Spleen (tissue), 11 donors: Measurements from ENCODE around the gene CORO1A. TPM values are rescaled to one million over a fixed set of nuclear protein-coding genes. Genes with fewer than 3 reads are reported as not detected.
"Not testable (repeated sequence)": the region's sequence is repeated elsewhere in the genome, so short reads cannot be mapped to it uniquely, and the experiment has no call there.

Experiments used
- DNase-seq: peaks from one replicate; pipeline ENCODE4 v3.0.0-alpha.2; 2020
- H3K27ac ChIP-seq, 8 donors: fragments of 200-600 bp; sonication (generic) in 7 of 8; 1 replicate in 4 of 8; 2 replicates in 4 of 8; pipeline versions ENCODE4 v1.5.0 to v1.8.0; 2016 to 2021; ENCODE audit warnings: inconsistent platforms in 4 of 8, mild to moderate bottlenecking in 4 of 8, moderate library complexity in 1 of 8
- H3K27me3 ChIP-seq, 7 donors: fragments of 200-600 bp; sonication (generic) in 6 of 7; replicated peaks in 1 of 7; 1 replicate in 4 of 7; 2 replicates in 3 of 7; pipeline versions ENCODE4 v1.5.0 to v1.8.0; 2016 to 2021; ENCODE audit warnings: inconsistent platforms in 3 of 7, mild to moderate bottlenecking in 1 of 7
- H3K36me3 ChIP-seq, 6 donors: fragments of 200-600 bp; sonication (generic) in 5 of 6; 1 replicate in 4 of 6; 2 replicates in 2 of 6; pipeline versions ENCODE4 v1.5.0 to v1.8.0; 2016 to 2021; ENCODE audit warnings: inconsistent platforms in 2 of 6
- H3K4me1 ChIP-seq, 6 donors: fragments of 200-600 bp; sonication (generic) in 5 of 6; 1 replicate in 3 of 6; 2 replicates in 3 of 6; pipeline versions ENCODE4 v1.5.0 to v1.8.0; 2016 to 2021; ENCODE audit warnings: inconsistent platforms in 3 of 6
- H3K4me3 ChIP-seq, 8 donors: fragments of 200-600 bp; sonication (generic) in 7 of 8; 1 replicate in 4 of 8; 2 replicates in 4 of 8; pipeline versions ENCODE4 v1.5.0 to v1.8.0; 2016 to 2021; ENCODE audit warnings: inconsistent platforms in 4 of 8, mild to moderate bottlenecking in 4 of 8, moderate library complexity in 2 of 8
- H3K9me3 ChIP-seq, 8 donors: fragments of 200-600 bp; sonication (generic) in 7 of 8; 1 replicate in 4 of 8; 2 replicates in 4 of 8; pipeline versions ENCODE4 v1.5.0 to v1.8.0; 2016 to 2021; ENCODE audit warnings: inconsistent platforms in 4 of 8
- WGBS, 5 donors: extraction: QIAGEN DNeasy Blood & Tissue Kit in 3 of 5; methylation state at CpG; one replicate each; pipeline versions ENCODE4 v1.1.5 to v1.1.7; 2013 to 2018; 5-methylcytosine and 5-hydroxymethylcytosine counted together
- intact Hi-C: fragments of 100-400 bp; cut with DNase I; formaldehyde crosslinking; loops from one replicate; pipeline ENCODE4 v1.15.0; 2023; ENCODE audit warnings: low total_unique reads
- polyA plus RNA-seq, 3 donors: library from polyadenylated mRNA; stranded (reverse); fragments of 200-250 nt; gene quantifications; one replicate each; pipeline ENCODE4 v1.2.1, GENCODE V29; 2013
- small RNA-seq, 4 donors: library from RNA; depleted of rRNA; stranded (forward); fragments of <200 nt; gene quantifications; one replicate each; pipeline ENCODE3, GENCODE V24; 2016
- total RNA-seq, 7 donors: library from RNA; depleted of rRNA in 3 of 7; stranded (reverse); fragments of >200 nt in 3 of 7; fragmentation: NEBNext Ultra II Directional in 4 of 7; extraction: Animal tissue kit (Norgen Biotek cat#: 25700) in 4 of 7; gene quantifications; one replicate each; pipeline versions ENCODE4 v1.1.0 to v1.2.1, GENCODE V29; 2016 to 2021
- donor health status: healthy with polysubstance abuse.
- donor health status: DM: no; HTN: no; CAD: no; lungs with moderate emphysema.
- donor health status: DM: no; HTN: no; CAD: no.
- donor health status: Bipolar disorder and iron deficiency.
- donor health status: healthy.
- donor health status: DM: no; HTN: no; CAD: no.
- donor health status: DM: yes; HTN: yes; CAD: no.

The CORO1A gene
- total and polyA plus RNA-seq, 10 donors, result 346 to 757 (median 537) TPM

DNA sequence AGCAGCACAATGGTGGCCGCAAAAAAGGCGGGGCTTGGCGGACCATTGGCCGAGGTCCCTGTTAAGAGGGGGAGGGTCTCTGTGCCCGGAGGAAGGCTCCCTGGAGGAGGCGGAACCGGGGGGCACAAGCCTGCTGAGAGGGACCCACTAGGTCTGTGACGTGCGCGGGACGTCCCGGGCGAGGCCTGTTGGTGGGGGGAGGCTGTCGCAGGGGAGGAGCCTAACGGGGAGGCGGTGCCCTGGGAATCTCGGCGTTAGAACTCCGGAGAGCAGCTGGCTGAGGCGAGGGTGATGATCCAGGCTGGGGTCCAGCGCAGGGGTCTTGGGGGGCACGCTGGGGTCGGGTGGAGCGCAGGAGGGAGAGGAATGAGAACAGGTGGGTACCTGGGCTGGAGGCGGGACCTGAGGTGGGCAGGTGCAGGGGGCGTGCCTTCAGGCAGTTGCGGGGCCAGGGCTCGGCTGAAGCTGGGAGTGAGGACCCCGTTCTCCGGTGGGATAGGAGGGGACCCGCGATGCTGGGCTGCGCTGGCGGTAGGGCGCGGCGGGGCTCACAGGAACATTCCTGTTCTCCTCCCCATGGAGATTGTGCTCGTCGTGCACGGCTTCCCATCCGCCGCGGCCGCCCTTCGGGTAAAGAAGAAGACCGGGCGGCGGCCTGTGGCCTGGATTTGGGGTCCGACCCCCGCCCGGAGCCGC is 22.3 kb downstream of the CORO1A start:
- H3K27ac ChIP-seq, H3K4me1 ChIP-seq, H3K9me3 ChIP-seq, H3K27me3 ChIP-seq, H3K36me3 ChIP-seq, intact Hi-C loops: not testable (repeated sequence)
- 0 to 2% (median 1%) methylated on average over 13 to 19 of the region's 52 CpGs for WGBS, 5 donors
- H3K4me3 ChIP-seq, result peak overlapping the region; percentile 30 to 66 (median 46)
- peak; percentile 74 for DNase-seq

- intact Hi-C loops, H3K4me1 ChIP-seq, DNase-seq, H3K27me3 ChIP-seq, H3K36me3 ChIP-seq, H3K27ac ChIP-seq, H3K9me3 ChIP-seq: not testable (repeated sequence)
- no CpG with 5 or more reads among the region's 33 CpGs for WGBS, 5 donors
- H3K4me3 ChIP-seq, result peak overlapping the region in 7 of 8 donors; percentile 40 to 66 (median 48)
Observed at GRCh38 chr16:30206252-30206651, 22.9 kb downstream of the CORO1A start.

GRCh38 chr16:30207063-30207704 is 23.8 kb downstream of the CORO1A start:
- H3K27me3 ChIP-seq, intact Hi-C loops, H3K36me3 ChIP-seq, DNase-seq, H3K4me1 ChIP-seq, H3K4me3 ChIP-seq, H3K9me3 ChIP-seq, H3K27ac ChIP-seq: not testable (repeated sequence)
- 17 to 33% (median 24%) methylated on average over 1 to 2 of the region's 9 CpGs; no CpG with 5 or more reads in 1 of the 5 donors for WGBS, 5 donors

DNA sequence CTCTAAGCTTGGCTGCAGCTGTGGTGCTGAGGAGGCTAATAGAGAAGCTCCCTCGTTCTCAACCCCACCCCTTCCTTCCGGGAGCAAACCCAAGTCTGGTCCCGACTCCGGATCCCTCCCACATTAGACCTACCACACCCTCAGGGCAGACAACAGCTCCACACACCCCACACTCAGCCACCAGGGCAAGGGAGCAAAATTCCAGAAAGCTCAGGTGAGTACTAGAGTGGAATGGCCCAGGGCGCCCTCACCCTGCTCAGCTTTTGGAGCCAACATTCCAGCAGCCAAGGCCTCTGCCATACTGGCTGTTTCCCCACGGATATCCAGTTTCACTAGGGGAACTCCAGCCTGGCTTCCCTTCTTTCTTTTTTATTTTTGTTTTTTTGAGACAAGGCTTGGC is 25.6 kb downstream of the CORO1A start:
- intact Hi-C loops, H3K36me3 ChIP-seq, H3K4me1 ChIP-seq, H3K4me3 ChIP-seq, H3K27me3 ChIP-seq, H3K9me3 ChIP-seq: not testable (repeated sequence)
- peak overlapping the region in 1 of 8 donors; percentile 43 for H3K27ac ChIP-seq
- peak; percentile 82 for DNase-seq
- WGBS, 5 donors, result 10 to 16% (median 13%) methylated on average over 4 of the region's 6 CpGs; no CpG with 5 or more reads in 1 of the 5 donors

DNA sequence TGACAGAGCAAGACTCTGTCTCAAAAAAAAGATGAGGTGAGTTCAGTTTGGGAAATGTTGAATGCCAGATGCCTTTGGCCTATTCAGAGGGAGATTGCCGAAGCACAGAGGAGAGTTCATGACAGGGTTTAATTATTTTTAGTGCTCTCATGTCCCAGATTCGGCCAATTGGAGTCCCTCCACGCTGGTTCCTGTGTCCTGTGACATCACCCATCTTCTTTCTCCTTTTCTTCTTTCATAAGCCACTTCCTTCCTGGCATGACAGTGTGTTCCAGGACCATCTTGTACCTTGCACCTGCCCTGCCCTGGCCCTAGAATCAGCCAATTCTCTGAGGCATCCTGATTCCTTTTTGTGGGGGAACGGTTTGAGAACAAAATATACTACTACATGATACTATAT is 28.0 kb downstream of the CORO1A start:
- H3K36me3 ChIP-seq, H3K4me3 ChIP-seq, H3K4me1 ChIP-seq, DNase-seq, intact Hi-C loops, H3K9me3 ChIP-seq, H3K27ac ChIP-seq, H3K27me3 ChIP-seq: not testable (repeated sequence)
- WGBS, 5 donors, result no CpG with 5 or more reads among the region's 4 CpGs

GRCh38 chr16:30217082-30217481 is 33.7 kb downstream of the CORO1A start:
- DNase-seq, result peak; percentile 41
- H3K36me3 ChIP-seq, H3K27me3 ChIP-seq, H3K9me3 ChIP-seq, H3K4me3 ChIP-seq, H3K27ac ChIP-seq, intact Hi-C loops, H3K4me1 ChIP-seq: not testable (repeated sequence)
- 55 to 100% (median 80%) methylated on average over 1 to 3 of the region's 5 CpGs; no CpG with 5 or more reads in 1 of the 5 donors for WGBS, 5 donors

Small RNA genes lying within 50 kb of the gene (small RNA-seq; reads per million reads assigned to genes)
- 0 reads per million in 4 donors for gene AC106782.4

Other genes with a start within 250 kb of the CORO1A start
- 100 to 1,000 TPM in 5 of 7 donors, 10 to 100 TPM in 2; 89.3 to 135 (median 107) TPM for gene TMEM219, start 221.5 kb upstream of the CORO1A start, total RNA-seq
- gene TMEM219, start 221.5 kb upstream of the CORO1A start, polyA plus RNA-seq, result 100 to 1,000 TPM; 144 to 191 (median 155) TPM
- gene TAOK2, start 209.7 kb upstream of the CORO1A start, total RNA-seq, result 10 to 100 TPM; 60.0 to 96.5 (median 78.6) TPM
- 10 to 100 TPM; 13.2 to 52.0 (median 18.5) TPM for gene TAOK2, start 209.7 kb upstream of the CORO1A start, polyA plus RNA-seq
- 10 to 100 TPM in 6 of 7 donors, 1 to 10 TPM in 1; 10.0 to 17.7 (median 13.4) TPM for gene HIRIP3, start 188.0 kb upstream of the CORO1A start, total RNA-seq
- gene HIRIP3, start 188.0 kb upstream of the CORO1A start, polyA plus RNA-seq, result 10 to 100 TPM; 12.5 to 16.1 (median 15.5) TPM
- gene INO80E, start 187.4 kb upstream of the CORO1A start, total RNA-seq, result 10 to 100 TPM; 62.6 to 89.5 (median 72.6) TPM
- 10 to 100 TPM; 47.9 to 93.3 (median 57.1) TPM for gene INO80E, start 187.4 kb upstream of the CORO1A start, polyA plus RNA-seq
- gene DOC2A, start 172.6 kb upstream of the CORO1A start, total RNA-seq, result 1 to 10 TPM in 6 of 7 donors, under 1 TPM in 1; 0.74 to 4.2 (median 2.5) TPM
- gene DOC2A, start 172.6 kb upstream of the CORO1A start, polyA plus RNA-seq, result 1 to 10 TPM; 2.0 to 4.8 (median 2.3) TPM
- gene C16orf92, start 160.4 kb upstream of the CORO1A start, total RNA-seq, result not detected
- gene C16orf92, start 160.4 kb upstream of the CORO1A start, polyA plus RNA-seq, result not detected
- gene TLCD3B, start 152.3 kb upstream of the CORO1A start, total RNA-seq, result not detected
- gene TLCD3B, start 152.3 kb upstream of the CORO1A start, polyA plus RNA-seq, result under 1 TPM in 2 of 3 donors, not detected in 1; 0.09 to 0.10 TPM
- gene ALDOA, start 117.8 kb upstream of the CORO1A start, total RNA-seq, result 100 to 1,000 TPM; 579 to 880 (median 622) TPM
- 100 to 1,000 TPM; 424 to 551 (median 496) TPM for gene ALDOA, start 117.8 kb upstream of the CORO1A start, polyA plus RNA-seq
- gene PPP4C, start 107.6 kb upstream of the CORO1A start, total RNA-seq, result 10 to 100 TPM; 43.9 to 88.6 (median 74.8) TPM
- gene PPP4C, start 107.6 kb upstream of the CORO1A start, polyA plus RNA-seq, result 100 to 1,000 TPM in 1 of 3 donors, 10 to 100 TPM in 2; 73.0 to 128 (median 91.1) TPM
- 1 to 10 TPM in 5 of 7 donors, under 1 TPM in 1, not detected in 1; 0.66 to 3.4 (median 2.2) TPM for gene TBX6, start 91.7 kb upstream of the CORO1A start, total RNA-seq
- gene TBX6, start 91.7 kb upstream of the CORO1A start, polyA plus RNA-seq, result 1 to 10 TPM; 1.4 to 2.2 (median 1.6) TPM
- 100 to 1,000 TPM; 108 to 208 (median 127) TPM for gene YPEL3, start 87.4 kb upstream of the CORO1A start, total RNA-seq
- gene YPEL3, start 87.4 kb upstream of the CORO1A start, polyA plus RNA-seq, result 100 to 1,000 TPM; 152 to 234 (median 223) TPM
- 10 to 100 TPM in 4 of 7 donors, 1 to 10 TPM in 3; 4.3 to 15.2 (median 10.2) TPM for gene GDPD3, start 70.1 kb upstream of the CORO1A start, total RNA-seq
- gene GDPD3, start 70.1 kb upstream of the CORO1A start, polyA plus RNA-seq, result 10 to 100 TPM in 2 of 3 donors, 1 to 10 TPM in 1; 5.1 to 18.0 (median 14.5) TPM
- gene MAPK3, start 60.4 kb upstream of the CORO1A start, total RNA-seq, result 100 to 1,000 TPM in 1 of 7 donors, 10 to 100 TPM in 6; 42.3 to 117 (median 93.0) TPM
- gene MAPK3, start 60.4 kb upstream of the CORO1A start, polyA plus RNA-seq, result 10 to 100 TPM; 28.3 to 61.4 (median 32.8) TPM
- 100 to 1,000 TPM in 4 of 7 donors, 10 to 100 TPM in 3; 51.0 to 391 (median 105) TPM for gene BOLA2B, start 10.1 kb downstream of the CORO1A start, total RNA-seq
- 100 to 1,000 TPM; 262 to 413 (median 307) TPM for gene BOLA2B, start 10.1 kb downstream of the CORO1A start, polyA plus RNA-seq
- gene SLX1A, start 10.3 kb downstream of the CORO1A start, total RNA-seq, result 10 to 100 TPM; 49.0 to 91.4 (median 67.6) TPM
- gene SLX1A, start 10.3 kb downstream of the CORO1A start, polyA plus RNA-seq, result 10 to 100 TPM; 73.6 to 77.2 (median 75.1) TPM
- 10 to 100 TPM; 15.1 to 33.8 (median 20.4) TPM for gene SULT1A3, start 15.7 kb downstream of the CORO1A start, total RNA-seq
- gene SULT1A3, start 15.7 kb downstream of the CORO1A start, polyA plus RNA-seq, result 100 to 1,000 TPM in 1 of 3 donors, 10 to 100 TPM in 2; 45.7 to 120 (median 74.1) TPM
- 10 to 100 TPM in 3 of 7 donors, 1 to 10 TPM in 4; 2.7 to 41.9 (median 6.8) TPM for gene NPIPB13, start 64.9 kb downstream of the CORO1A start, total RNA-seq
- 1 to 10 TPM; 3.9 to 7.8 (median 4.9) TPM for gene NPIPB13, start 64.9 kb downstream of the CORO1A start, polyA plus RNA-seq
- gene CD2BP2, start 171.7 kb downstream of the CORO1A start, total RNA-seq, result 10 to 100 TPM; 33.9 to 60.0 (median 55.8) TPM
- 10 to 100 TPM; 27.8 to 42.9 (median 42.9) TPM for gene CD2BP2, start 171.7 kb downstream of the CORO1A start, polyA plus RNA-seq
- gene TBC1D10B, start 186.9 kb downstream of the CORO1A start, total RNA-seq, result 10 to 100 TPM; 32.5 to 50.4 (median 45.8) TPM
- 10 to 100 TPM; 17.3 to 33.3 (median 22.5) TPM for gene TBC1D10B, start 186.9 kb downstream of the CORO1A start, polyA plus RNA-seq
- gene MYL11, start 191.2 kb downstream of the CORO1A start, total RNA-seq, result 1 to 10 TPM in 1 of 7 donors, not detected in 6; 1.4 TPM
- gene MYL11, start 191.2 kb downstream of the CORO1A start, polyA plus RNA-seq, result 1 to 10 TPM; 2.7 to 4.3 (median 2.8) TPM
- gene SEPTIN1, start 199.0 kb downstream of the CORO1A start, total RNA-seq, result 100 to 1,000 TPM in 1 of 7 donors, 10 to 100 TPM in 6; 38.5 to 105 (median 72.4) TPM
- gene SEPTIN1, start 199.0 kb downstream of the CORO1A start, polyA plus RNA-seq, result 100 to 1,000 TPM; 154 to 199 (median 179) TPM
- 10 to 100 TPM in 3 of 7 donors, 1 to 10 TPM in 4; 7.1 to 10.4 (median 9.5) TPM for gene ZNF48, start 211.8 kb downstream of the CORO1A start, total RNA-seq
- gene ZNF48, start 211.8 kb downstream of the CORO1A start, polyA plus RNA-seq, result 1 to 10 TPM; 2.7 to 5.7 (median 3.5) TPM
- gene ZNF771, start 224.0 kb downstream of the CORO1A start, total RNA-seq, result 10 to 100 TPM in 1 of 7 donors, 1 to 10 TPM in 6; 2.2 to 10.2 (median 3.1) TPM
- gene ZNF771, start 224.0 kb downstream of the CORO1A start, polyA plus RNA-seq, result 1 to 10 TPM; 2.3 to 3.7 (median 3.1) TPM
- 10 to 100 TPM; 17.6 to 36.3 (median 28.6) TPM for gene DCTPP1, start 246.4 kb downstream of the CORO1A start, total RNA-seq
- 10 to 100 TPM; 25.5 to 49.1 (median 41.9) TPM for gene DCTPP1, start 246.4 kb downstream of the CORO1A start, polyA plus RNA-seq